Measurements from ENCODE around the gene DIP2C.

GRCh38 chr10:520402-520787 lies 169.1 kb downstream of the DIP2C start:
- TF ChIP-seq CTCF (IDR thresholded peaks at IDR 0.05) (no peak), EZH2 (IDR thresholded peaks at IDR 0.05) (no peak)

Data from neural progenitor cell (in vitro differentiated cells).